Fibroblast of lung (primary cell): ENCODE measurements around the gene ENPP6. TPM values are rescaled to one million over a fixed set of nuclear protein-coding genes. Genes with fewer than 3 reads are reported as not detected.

Experiments
- DNase-seq, 2 donors: peaks; one replicate each; pipeline versions ENCODE4 v3.0.0 to v3.0.0-alpha.2; 2010; ENCODE audit warnings: low read depth in 2 of 2
- H2AFZ ChIP-seq: 2 replicates; pipeline ENCODE4 v1.5.1; 2012; ENCODE audit warnings: low read length, control low read depth, inconsistent platforms
- H3K27ac ChIP-seq: 2 replicates; pipeline ENCODE4 v1.5.1; 2011; ENCODE audit warnings: low read length, control low read depth; ENCODE audit not compliant: insufficient read depth
- H3K27me3 ChIP-seq: 2 replicates; pipeline ENCODE4 v1.5.1; 2011; ENCODE audit warnings: mild to moderate bottlenecking, low read length; ENCODE audit not compliant: control insufficient read depth, insufficient read depth
- H3K36me3 ChIP-seq: 2 replicates; pipeline ENCODE4 v1.5.1; 2011; ENCODE audit warnings: low read length; ENCODE audit not compliant: control insufficient read depth, insufficient read depth
- H3K4me1 ChIP-seq: 2 replicates; pipeline ENCODE4 v1.5.1; 2011; ENCODE audit warnings: low read length; ENCODE audit not compliant: control insufficient read depth, insufficient read depth; ENCODE audit errors: extremely low read depth
- H3K4me2 ChIP-seq: 2 replicates; pipeline ENCODE4 v1.5.1; 2011; ENCODE audit warnings: low read length, control low read depth; ENCODE audit not compliant: insufficient read depth; ENCODE audit errors: extremely low read depth
- H3K4me3 ChIP-seq, 4 experiments: fragments of 200-600 bp in 1 of 4; sonication (generic) in 1 of 4; replicated peaks in 1 of 4; 2 replicates each; pipeline ENCODE4 v1.5.1; 2011 to 2016; ENCODE audit warnings: low read length in 4 of 4, low read depth in 3 of 4, mild to moderate bottlenecking in 3 of 4, control low read depth in 2 of 4, inconsistent platforms in 1 of 4, mixed read lengths in 1 of 4; ENCODE audit not compliant: insufficient read depth in 1 of 4; ENCODE audit errors: control extremely low read depth in 1 of 4
- H3K79me2 ChIP-seq: 2 replicates; pipeline ENCODE4 v1.5.1; 2012; ENCODE audit warnings: mild to moderate bottlenecking, low read length, inconsistent platforms; ENCODE audit not compliant: control insufficient read depth, insufficient read depth
- H3K9ac ChIP-seq: 2 replicates; pipeline ENCODE4 v1.5.1; 2011; ENCODE audit warnings: mild to moderate bottlenecking, low read length, control low read depth; ENCODE audit not compliant: insufficient read depth
- H3K9me3 ChIP-seq: 2 replicates; pipeline ENCODE4 v1.5.1; 2012; ENCODE audit warnings: low read depth, low read length; ENCODE audit not compliant: control insufficient read depth, insufficient read depth
- H4K20me1 ChIP-seq: 2 replicates; pipeline ENCODE4 v1.5.1; 2011; ENCODE audit warnings: low read length; ENCODE audit not compliant: control insufficient read depth, insufficient read depth; ENCODE audit errors: extremely low read depth
- EZH2 ChIP-seq: IDR thresholded peaks from 2 replicates; pipeline ENCODE4 v1.5.1; 2012; ENCODE audit warnings: low read length, control low read depth, mild to moderate bottlenecking; ENCODE audit errors: missing control alignments
- polyA plus RNA-seq, 2 donors: library from polyadenylated mRNA; depleted of rRNA in 1 of 2; stranded (reverse) in 1 of 2; unstranded in 1 of 2; fragments of >200 nt; gene quantifications; 2 replicates each; pipeline ENCODE4 v1.2.1, GENCODE V29; 2011 to 2012; ENCODE audit warnings: missing spikeins in 1 of 2
- total RNA-seq: library from RNA; depleted of rRNA; stranded (reverse); fragments of >200 nt; gene quantifications from 2 replicates; pipeline ENCODE4 v1.2.1, GENCODE V29; 2014
- TF ChIP-seq, protein P1 (sequence below), 2 donors: IDR thresholded peaks in 1 of 2; conservative IDR thresholded peaks in 1 of 2; 1 replicate in 1 of 2; 2 replicates in 1 of 2; pipeline ENCODE4 v1.5.1; 2011 to 2012; ENCODE audit warnings: low read length in 2 of 2, control low read depth in 1 of 2, inconsistent platforms in 1 of 2, low read depth in 1 of 2, mild to moderate bottlenecking in 1 of 2

Gene ENPP6
- total and polyA plus RNA-seq, 2 donors (not counting 1 experiment from before 2014, with no cell fraction given): 0.17 to 0.33 TPM

DNA sequence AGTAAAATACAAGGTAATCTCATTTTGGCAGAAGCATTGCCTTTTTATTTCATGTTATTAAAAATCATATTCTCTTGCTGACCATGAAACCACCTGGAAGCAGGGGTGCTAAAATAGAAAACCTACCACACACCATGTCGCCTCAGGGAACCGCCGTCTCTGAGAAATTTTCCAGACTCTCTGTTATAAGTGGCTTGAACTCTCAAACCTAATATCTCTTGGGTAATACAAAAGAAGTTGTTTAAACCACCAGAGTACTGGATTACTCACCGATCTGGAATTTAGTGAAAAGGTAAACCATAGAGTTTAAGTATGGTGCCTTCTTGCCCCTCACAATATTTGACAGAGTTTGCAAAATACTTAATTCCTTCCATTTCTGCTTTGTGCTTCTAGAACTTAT lies 27.7 kb downstream of the ENPP6 start:
- no peaks in the 10 kb centered on the region for H3K27me3 ChIP-seq
- no peak overlapping the region for H3K4me3 ChIP-seq
- no peaks in the 10 kb centered on the region for H3K9me3 ChIP-seq
- TF ChIP-seq, protein P1, sequence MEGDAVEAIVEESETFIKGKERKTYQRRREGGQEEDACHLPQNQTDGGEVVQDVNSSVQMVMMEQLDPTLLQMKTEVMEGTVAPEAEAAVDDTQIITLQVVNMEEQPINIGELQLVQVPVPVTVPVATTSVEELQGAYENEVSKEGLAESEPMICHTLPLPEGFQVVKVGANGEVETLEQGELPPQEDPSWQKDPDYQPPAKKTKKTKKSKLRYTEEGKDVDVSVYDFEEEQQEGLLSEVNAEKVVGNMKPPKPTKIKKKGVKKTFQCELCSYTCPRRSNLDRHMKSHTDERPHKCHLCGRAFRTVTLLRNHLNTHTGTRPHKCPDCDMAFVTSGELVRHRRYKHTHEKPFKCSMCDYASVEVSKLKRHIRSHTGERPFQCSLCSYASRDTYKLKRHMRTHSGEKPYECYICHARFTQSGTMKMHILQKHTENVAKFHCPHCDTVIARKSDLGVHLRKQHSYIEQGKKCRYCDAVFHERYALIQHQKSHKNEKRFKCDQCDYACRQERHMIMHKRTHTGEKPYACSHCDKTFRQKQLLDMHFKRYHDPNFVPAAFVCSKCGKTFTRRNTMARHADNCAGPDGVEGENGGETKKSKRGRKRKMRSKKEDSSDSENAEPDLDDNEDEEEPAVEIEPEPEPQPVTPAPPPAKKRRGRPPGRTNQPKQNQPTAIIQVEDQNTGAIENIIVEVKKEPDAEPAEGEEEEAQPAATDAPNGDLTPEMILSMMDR (conservative IDR thresholded peaks at IDR 0.05 in 1 of 2, IDR thresholded peaks at IDR 0.05 in 1 of 2; ENCODE audit: low read depth in 1 of 2, low read length in 2 of 2): no peak
- no peak for TF ChIP-seq EZH2
- H3K4me1 ChIP-seq: no peaks in the 10 kb centered on the region
- H3K79me2 ChIP-seq: no peaks in the 10 kb centered on the region
- DNase-seq: no peak
- H3K27ac ChIP-seq: no peak overlapping the region
- H3K36me3 ChIP-seq: no peaks in the 10 kb centered on the region
- H4K20me1 ChIP-seq: no peaks in the 10 kb centered on the region
- no peak overlapping the region for H3K4me2 ChIP-seq
- no peak overlapping the region for H3K9ac ChIP-seq
- no peak overlapping the region for H2AFZ ChIP-seq

DNA sequence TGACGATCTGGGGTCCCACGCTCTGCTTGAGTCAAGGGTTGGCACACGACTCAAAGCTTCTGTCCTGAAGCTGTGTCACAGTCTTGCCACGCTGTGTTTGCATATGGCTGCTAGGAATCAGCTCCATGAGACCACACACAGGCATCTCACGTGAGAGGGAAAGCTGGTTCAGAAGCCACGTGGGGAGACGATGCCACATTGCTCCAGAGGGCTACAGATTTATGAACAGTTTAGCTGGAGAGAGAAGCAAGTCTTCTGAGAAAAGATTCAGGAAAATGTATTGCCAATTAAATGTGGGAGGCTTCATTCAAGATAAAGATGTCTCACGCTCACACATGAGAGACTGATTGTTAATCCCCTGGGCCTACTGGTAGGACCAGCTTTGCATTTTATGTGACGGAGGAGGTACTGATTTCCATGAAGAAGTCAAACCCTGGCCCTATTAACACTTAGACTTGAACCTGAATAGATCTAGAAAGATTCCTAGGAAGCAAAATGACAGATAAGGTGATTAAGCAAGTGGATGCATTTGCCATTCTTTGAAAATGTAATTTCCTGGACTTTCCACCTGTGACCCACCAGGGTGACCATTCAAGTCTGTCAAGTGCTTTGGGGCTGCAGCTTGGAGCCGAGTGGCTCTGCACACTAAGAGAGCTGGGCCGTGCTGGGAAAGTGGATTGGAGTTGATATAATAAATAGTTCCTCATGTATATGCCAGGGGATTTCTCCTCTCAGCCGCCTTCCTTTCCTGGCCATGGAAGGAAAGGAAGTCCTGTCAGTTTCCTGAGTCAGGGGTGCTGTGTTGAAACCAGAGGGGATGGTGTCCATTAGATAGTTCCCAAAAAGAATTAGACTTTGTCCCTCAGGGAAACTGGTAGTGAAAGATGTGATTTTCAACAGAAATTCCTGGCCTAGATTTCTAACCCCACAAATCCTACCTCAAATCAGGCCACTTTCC lies 29.0 kb downstream of the ENPP6 start:
- H4K20me1 ChIP-seq: no peaks in the 10 kb centered on the region
- H3K27ac ChIP-seq: no peak overlapping the region
- no peaks in the 10 kb centered on the region for H3K79me2 ChIP-seq
- H3K9ac ChIP-seq: no peak overlapping the region
- no peaks in the 10 kb centered on the region for H3K4me1 ChIP-seq
- no peaks in the 10 kb centered on the region for H3K36me3 ChIP-seq
- no peak overlapping the region for H3K4me2 ChIP-seq
- H3K4me3 ChIP-seq: no peak overlapping the region
- no peak for DNase-seq
- H3K9me3 ChIP-seq: no peaks in the 10 kb centered on the region
- TF ChIP-seq EZH2: no peak
- TF ChIP-seq, protein P1 (conservative IDR thresholded peaks at IDR 0.05 in 1 of 2, IDR thresholded peaks at IDR 0.05 in 1 of 2; ENCODE audit: low read depth in 1 of 2, low read length in 2 of 2): no peak
- no peak overlapping the region for H2AFZ ChIP-seq
- no peaks in the 10 kb centered on the region for H3K27me3 ChIP-seq

DNA sequence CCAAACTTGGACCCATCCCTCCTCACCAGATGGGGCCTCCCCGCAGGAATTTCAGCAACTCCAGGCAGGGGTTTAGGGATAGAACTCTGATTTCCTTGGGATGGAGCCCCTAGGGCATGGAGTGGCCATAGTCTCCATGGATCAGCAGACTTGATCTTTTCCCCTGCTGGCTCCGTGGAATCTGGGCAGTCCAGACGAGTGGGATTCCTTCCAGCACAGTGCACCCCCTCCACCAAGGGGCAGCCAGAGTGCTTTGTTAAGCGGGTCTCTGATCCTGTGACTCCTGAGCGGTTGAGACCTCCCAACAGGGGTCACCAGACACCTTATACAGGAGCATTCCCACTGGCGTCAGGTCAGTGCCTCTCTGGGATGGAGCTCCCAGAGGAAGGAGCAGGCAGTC lies 40.4 kb downstream of the ENPP6 start:
- Histone ChIP-seq H2AFZ (no peak overlapping the region), H3K9ac (no peak overlapping the region), H3K79me2 (no peaks in the 10 kb centered on the region), H4K20me1 (no peaks in the 10 kb centered on the region), H3K4me2 (no peak overlapping the region), H3K27me3 (no peaks in the 10 kb centered on the region), H3K36me3 (no peaks in the 10 kb centered on the region), H3K27ac (no peak overlapping the region), H3K9me3 (no peaks in the 10 kb centered on the region), H3K4me3 (no peak overlapping the region), H3K4me1 (no peaks in the 10 kb centered on the region)
- no peak for DNase-seq
- TF ChIP-seq, protein P1 (conservative IDR thresholded peaks at IDR 0.05 in 1 of 2, IDR thresholded peaks at IDR 0.05 in 1 of 2; ENCODE audit: low read depth in 1 of 2, low read length in 2 of 2): no peak
- TF ChIP-seq EZH2: no peak
